22Rv1 (cell line): Measurements from ENCODE around the gene COQ5.

ENCODE experiments used
- H3K27ac ChIP-seq: fragments of 450-650 bp; 2 replicates; pipeline ENCODE4 v1.5.1; 2017
- ZFX ChIP-seq: fragments of 450-650 bp; IDR thresholded peaks from 2 replicates; pipeline ENCODE4 v1.6.1; 2017; ENCODE audit warnings: antibody characterized with exemption, borderline replicate concordance
- TF ChIP-seq, protein P1 (sequence below): fragments of 450-650 bp; IDR thresholded peaks from 2 replicates; pipeline ENCODE4 v1.5.1; 2017; ENCODE audit warnings: mild to moderate bottlenecking

Gene COQ5

DNA sequence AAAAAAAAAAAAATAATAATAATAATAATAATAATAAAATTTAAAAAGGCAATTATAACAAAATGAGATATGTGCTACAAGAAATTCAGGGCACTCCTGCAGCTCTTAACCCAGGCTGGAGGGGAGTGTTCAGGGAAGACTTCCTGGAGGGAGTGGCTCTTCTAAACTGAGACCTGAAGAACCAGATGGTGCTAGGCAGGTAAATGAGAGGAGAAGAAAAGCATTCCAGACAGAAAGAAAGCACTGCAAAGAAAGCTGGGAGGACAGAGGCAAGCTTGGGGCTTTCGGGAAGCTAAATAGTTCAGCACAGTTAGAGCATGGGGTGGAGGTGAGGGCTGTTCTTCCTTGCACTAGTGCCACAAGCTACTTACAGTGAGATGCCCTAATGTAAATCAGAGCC is 49.5 kb downstream of the COQ5 start:
- TF ChIP-seq, protein P1, sequence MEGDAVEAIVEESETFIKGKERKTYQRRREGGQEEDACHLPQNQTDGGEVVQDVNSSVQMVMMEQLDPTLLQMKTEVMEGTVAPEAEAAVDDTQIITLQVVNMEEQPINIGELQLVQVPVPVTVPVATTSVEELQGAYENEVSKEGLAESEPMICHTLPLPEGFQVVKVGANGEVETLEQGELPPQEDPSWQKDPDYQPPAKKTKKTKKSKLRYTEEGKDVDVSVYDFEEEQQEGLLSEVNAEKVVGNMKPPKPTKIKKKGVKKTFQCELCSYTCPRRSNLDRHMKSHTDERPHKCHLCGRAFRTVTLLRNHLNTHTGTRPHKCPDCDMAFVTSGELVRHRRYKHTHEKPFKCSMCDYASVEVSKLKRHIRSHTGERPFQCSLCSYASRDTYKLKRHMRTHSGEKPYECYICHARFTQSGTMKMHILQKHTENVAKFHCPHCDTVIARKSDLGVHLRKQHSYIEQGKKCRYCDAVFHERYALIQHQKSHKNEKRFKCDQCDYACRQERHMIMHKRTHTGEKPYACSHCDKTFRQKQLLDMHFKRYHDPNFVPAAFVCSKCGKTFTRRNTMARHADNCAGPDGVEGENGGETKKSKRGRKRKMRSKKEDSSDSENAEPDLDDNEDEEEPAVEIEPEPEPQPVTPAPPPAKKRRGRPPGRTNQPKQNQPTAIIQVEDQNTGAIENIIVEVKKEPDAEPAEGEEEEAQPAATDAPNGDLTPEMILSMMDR, result no peak
- no peak for TF ChIP-seq ZFX
- H3K27ac ChIP-seq, result no peak overlapping the region

- no peak overlapping the region for H3K27ac ChIP-seq
- TF ChIP-seq, protein P1, result no peak
- no peak for TF ChIP-seq ZFX
These were observed 53.3 kb downstream of the COQ5 start for GRCh38 chr12:120475643-120476042.

DNA sequence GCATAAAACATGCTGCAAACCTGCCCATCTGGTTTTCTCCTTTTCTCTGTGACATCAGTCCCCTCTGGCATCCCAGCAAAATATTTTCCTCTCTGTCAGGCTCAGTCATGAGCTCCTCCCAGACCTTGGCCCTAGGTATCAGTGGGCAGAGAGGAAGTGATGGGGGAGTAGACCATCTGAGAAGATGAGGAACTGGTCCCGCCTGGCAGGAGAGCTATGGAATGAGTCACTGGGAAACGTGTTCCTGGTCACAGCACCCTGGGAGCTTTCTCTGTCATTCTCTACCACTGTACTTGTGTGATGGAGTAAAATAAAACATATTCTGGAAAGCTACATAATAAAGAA is 54.4 kb downstream of the COQ5 start:
- no peak for TF ChIP-seq ZFX
- TF ChIP-seq, protein P1, result no peak
- peak overlapping the region; percentile 14; the same call in 1 of the 2 replicates for H3K27ac ChIP-seq

DNA sequence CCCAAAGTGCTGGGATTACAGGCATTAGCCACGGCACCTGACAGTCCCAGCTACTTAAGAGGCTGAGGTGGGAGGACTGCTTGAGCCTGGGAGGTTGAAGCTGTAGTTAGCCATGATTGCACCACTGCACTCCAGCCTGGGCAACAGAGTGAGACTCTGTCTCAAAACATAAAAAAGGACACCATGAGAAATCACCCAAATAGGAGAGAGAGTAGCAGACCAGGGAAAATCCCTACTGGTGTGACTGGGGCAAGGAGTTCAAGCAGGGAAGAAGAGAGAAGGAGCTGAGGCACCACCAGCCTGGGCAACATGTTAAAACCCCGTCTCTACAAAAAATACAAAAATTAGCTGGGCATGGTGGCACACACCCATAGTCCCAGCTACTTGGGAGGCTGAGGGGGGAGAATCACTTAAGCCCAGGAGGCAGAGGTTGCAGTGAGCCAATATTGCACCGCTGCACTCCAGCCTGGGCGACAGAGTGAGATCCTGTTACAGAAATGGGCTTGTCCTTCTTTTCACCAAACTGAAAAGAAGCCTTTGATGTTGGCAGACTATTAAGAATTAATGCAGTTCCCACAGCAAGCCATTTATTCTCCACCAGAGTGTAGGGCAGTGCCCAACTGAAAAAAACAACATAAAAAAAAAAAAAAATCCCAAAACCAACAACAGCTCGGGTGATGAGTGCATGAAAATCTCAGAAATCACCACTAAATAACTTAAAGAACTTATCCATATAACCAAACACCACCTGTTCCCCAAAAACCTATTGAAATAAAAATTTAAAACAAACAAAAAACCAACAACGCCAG is 54.9 kb downstream of the COQ5 start:
- no peak for TF ChIP-seq ZFX
- TF ChIP-seq, protein P1, result no peak
- H3K27ac ChIP-seq, result peak overlapping the region; percentile 14; the same call in 1 of the 2 replicates

GRCh38 chr12:120472521-120472920 is 56.4 kb downstream of the COQ5 start:
- TF ChIP-seq, protein P1, result no peak
- TF ChIP-seq ZFX, result no peak
- no peak overlapping the region for H3K27ac ChIP-seq

DNA sequence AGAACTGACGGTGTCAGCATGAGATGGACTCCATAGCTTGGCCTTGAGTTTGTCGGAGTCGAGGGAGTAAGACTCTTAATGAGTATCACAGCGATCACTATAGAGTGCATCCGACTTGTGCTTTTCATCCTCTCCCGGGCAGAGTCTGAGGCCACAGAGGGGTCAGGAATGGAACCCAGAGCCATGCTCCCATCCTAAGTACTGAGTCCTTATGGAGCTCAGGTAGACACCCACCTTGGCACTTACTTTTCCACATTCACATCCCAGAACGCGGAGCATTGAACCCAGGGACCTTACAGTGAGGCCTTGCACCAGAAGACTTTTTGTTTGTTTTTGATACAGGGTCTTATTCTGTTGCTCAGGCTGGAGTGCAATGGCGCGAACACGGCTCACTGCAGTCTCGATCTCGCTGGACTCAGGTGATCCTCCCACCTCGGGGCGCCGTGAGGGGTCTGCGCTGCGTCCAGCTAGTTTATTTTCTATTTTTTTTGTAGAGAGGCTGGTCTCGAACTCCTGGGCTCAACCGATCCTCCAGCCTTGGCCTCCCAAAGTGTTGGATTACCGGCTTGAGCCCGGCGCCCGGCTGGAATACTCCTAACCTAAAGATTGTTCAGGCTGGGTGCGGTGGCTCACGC is 58.7 kb downstream of the COQ5 start:
- H3K27ac ChIP-seq, result peak overlapping the region; percentile 89
- TF ChIP-seq, protein P1, result no peak
- no peak for TF ChIP-seq ZFX

- TF ChIP-seq ZFX, result no peak
- TF ChIP-seq, protein P1, result peak; percentile 99
- H3K27ac ChIP-seq, result peak within 1 kb of the TSS; percentile 89
These were observed 59.4 kb downstream of the COQ5 start, which contains the start of gene SRSF9 for GRCh38 chr12:120469450-120470149. Gene SRSF9 (minus strand): TSS chr12:120469748. CDS start chr12:120469609, 139 bp downstream.
